T1000 (cell line): ENCODE measurements around the gene KLHL12.

Source experiments
- DNase-seq: peaks from one replicate; lab custom pipeline; 2025; ENCODE audit warnings: mixed read lengths; lab: John Stamatoyannopoulos, UW

Gene KLHL12

DNA sequence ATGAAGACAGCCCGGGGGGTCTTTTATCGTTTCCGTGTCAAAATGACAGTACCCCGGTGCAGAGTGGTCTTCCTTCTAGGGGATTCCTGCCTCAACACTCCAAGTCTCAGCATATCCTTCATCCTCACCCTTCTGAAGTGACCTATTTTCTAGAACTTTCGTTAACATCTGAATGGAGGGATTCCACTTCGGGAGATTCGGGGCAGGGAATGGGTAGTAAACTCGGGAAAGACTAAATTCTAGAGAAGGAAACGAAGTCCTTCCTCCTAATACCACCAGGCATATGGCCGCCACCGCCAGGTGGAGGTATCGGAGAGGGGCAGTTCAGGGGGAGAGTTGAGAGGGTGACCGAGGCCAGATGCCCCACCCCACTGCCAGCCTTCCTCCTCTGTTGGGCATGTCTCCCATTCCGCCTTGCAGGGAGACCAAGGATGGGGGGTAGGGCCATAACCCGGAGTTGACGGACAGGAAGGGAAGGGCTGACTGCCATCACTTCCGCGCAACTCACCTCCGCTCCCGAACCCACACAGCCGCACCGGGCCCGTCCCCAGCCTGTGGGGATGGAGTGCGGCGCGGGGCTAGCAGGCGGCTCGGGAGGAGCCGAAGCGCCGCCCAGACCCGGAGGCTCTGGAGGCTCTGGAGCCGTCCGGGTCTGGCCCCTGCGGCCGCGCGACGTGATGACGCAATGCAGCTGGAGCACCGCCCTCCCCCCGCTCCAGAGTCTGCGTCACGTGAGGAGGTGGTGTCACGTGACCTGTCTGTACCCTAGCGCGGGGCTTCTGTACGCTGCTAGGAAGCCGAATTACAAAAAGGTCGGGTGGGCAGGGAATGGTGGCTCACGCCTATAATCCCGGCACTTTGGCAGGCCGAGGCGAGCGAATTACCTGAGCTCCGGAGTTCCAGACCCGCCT is at the start of gene KLHL12:
KLHL12 (minus strand) TSS at position 654 of the 911 bp plus-strand sequence. CDS start 2,072 bp downstream, outside the sequence.
- peak; percentile 96 for DNase-seq

DNA sequence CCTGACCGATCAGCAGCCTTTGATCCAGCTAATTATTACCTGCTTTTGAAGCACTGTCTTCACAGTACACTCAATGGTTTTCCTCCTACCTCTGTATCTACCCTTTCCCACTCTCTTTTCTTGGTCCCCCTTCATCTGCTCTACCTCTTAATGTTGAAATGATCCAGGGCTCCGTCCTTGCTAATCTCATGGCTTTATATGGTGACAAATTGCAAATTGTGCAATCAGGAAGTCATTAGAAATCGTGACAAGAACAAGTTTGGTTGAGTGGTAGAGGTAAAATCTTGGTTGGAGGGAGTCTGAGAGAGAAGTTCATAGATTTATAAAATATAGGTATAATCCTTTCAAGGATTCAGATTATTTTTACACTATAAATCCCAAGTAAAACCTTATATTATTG is 49.6 kb upstream of the KLHL12 start:
- DNase-seq, result no peak

DNA sequence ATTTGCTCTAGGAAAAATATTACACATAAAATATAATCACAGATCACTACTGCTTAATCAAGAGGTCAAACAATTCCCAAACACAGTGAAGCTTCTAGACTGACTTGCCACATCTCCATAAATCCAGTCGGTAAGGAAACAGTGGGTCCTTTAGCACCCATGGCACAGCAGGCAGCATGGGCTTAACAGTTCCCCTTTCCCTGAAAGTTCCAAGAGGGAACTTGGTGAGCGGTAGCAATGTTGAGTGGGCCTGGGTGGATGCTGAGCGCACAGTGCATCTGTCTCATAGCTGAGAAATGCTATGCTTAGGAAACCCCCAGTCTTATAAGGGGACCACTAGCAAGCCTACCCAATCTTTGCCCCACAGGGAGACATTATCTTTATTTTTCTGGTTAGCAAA is 47.8 kb upstream of the KLHL12 start:
- no peak for DNase-seq

DNA sequence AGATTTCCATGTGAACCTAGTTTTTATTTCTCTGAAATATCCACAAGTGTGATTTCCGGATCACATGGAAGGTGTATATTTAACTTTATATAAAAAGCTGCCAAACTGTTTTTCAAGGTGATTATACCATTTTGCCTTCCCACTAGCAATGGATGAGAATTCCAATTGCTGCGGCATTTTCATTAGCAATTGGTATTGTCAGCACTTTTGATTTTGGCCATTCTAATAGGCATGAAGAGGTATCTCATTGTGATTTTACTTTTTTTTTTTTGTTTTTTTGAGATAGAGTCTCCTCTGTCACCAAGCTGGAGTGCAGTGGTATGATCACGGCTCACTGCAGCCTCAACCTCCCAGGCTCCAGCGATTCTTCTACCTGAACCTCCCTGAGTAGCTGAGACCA is 45.0 kb upstream of the KLHL12 start:
- no peak for DNase-seq

DNA sequence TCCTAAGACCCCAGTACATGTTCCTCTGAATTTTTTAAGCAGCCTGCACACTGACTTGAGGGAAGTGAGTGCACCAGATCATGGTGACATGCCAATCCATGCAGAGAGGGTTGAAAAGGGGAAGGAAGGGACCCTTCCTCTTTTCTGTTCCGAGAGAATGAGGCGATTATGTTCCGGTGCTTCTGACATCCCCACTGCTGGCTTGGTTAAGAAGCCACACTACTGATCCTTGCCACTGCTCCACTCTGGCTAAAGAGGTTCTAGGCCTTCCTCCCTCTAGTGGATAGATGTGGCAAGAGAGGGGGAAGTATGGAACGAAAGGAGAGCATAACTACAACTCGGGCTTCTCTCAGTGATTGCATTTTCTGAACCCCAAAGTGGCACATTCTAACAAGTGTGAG is 41.9 kb upstream of the KLHL12 start:
- no peak for DNase-seq

DNA sequence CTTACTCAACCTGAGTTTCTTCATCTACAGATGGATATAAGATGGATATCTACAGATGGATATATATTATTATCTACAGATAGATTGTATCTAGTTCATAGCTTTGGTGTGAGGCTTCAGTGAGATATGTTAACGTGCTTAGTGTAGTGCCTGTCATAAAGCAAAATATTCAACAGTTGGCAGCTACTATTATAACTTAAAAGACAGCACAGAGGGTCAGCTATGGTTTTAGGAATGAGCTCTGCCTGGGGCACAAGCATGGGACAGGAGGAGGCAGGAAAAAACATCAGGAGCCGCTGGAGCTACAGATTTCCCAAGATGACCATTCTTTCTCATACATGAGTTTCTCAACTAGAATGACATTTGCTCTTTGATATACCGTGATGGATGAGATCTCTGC is 41.3 kb upstream of the KLHL12 start:
- DNase-seq, result no peak

DNA sequence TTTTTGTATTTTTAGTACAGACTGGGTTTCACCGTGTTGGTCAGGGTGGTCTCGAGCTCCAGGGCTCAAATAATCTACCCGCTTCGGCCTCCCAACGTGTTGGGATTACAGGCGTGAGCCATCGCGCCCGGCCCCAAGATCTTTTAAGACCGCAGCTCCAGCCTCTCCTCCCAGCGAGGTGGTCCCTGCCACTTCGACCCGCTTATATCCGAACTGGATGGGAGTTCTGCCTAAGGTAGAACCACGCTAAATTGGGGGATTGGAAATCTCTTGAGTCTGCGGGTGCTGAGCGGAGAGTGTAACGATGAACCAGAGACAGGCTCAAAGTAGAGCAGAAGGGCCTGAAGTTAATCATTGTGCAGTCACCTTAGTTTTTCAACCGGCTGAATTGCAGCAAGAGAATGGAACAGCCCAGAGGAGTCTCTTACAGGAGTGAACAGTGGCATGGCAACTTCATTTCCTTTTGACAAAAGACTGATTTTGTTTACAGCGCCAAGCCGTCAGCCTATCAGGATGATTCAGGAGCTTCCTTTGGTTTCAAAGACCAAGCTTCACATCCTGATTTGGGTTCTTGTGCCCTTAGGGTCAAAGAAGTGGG is 40.7 kb upstream of the KLHL12 start:
- no peak for DNase-seq

DNA sequence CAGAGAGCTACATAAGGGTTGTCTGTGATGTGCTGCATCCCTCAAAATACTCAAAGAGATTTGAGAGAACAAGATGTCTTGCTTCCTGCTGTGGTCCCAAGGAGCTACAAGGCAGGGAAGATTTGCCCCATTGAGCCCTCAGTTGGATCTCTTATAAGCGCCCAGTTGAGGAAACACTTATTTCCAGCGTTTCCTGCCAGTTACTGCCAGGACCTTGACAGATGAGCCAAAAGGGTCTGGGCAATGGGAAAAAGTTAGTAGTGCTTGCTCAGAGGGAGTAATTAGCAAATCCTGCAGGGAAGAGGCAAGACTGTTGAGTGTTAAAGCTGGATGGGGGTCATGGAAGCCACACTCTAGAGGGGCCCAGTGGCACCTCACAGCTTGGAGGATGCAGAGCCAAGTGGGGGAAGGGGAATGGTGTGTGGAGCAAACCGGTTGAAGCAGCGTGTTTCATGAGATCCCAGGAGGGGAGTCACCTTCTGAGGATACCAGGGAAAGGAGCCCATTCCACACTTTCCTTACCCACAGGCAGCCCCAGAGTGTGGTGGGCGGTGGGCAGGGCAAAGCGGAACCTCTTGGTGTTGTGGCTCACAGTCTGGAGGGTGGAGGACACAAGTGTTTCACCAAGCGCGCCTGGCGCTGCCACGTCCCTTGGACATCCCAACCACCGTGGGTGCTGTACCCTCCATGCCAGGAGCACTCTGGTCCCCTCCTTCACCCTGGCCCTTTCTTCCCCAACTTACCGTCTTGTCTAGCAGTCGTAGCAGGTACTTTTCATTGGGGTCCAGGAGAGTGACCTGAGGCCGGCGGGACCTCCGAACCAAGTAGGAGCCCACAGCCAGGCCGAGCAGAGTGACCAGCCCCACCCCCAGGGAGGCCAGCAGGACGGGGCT is 39.2 kb upstream of the KLHL12 start:
- no peak for DNase-seq

DNA sequence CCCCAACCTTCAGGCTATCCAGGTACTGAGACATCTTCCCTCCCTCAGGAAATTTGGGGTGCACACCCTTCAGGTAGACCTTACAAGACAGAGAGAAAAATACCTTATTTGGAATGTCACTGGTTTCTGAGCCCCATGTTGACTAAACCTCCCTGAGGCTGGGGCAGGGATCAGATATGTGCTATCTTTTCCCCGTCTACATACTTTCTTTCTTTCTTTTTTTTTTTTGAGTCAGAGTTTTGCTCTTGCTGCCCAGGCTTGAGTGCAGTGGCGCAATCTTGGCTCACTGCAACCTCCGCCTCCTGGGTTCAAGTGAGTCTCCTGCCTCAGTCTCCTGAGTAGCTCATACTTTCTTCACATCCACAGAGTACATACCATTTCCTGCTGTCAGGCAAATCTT is 38.4 kb upstream of the KLHL12 start:
- DNase-seq, result no peak

DNA sequence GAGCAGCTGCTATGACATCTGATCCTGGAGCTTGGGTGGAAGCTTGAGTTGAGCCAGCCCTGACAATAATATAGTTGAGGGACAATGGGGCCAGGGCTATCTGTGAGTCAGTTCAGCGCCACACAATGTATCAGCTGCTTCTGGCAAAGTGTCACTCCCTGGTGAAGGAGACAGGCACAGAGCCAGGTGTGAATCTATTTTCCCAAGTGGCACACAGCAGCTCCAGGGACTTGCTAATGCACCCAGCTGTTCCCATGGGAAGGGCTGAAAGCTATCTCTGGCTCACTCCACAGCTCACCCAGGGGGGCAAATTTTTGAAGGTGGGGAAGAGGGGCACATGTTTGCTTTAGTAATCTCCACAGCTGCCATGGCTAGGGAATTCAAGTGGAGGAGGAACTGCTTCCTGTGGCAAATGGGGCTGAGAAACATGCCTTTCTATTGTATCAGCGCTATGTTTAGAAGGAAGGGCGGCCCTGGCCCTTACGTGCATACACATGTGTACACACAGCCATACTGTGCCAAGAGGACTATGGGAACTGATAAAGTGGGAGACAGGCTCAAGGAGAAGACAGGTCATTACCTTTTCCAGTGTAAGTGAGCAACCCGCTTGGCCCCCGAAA is 37.9 kb upstream of the KLHL12 start:
- DNase-seq, result no peak

DNA sequence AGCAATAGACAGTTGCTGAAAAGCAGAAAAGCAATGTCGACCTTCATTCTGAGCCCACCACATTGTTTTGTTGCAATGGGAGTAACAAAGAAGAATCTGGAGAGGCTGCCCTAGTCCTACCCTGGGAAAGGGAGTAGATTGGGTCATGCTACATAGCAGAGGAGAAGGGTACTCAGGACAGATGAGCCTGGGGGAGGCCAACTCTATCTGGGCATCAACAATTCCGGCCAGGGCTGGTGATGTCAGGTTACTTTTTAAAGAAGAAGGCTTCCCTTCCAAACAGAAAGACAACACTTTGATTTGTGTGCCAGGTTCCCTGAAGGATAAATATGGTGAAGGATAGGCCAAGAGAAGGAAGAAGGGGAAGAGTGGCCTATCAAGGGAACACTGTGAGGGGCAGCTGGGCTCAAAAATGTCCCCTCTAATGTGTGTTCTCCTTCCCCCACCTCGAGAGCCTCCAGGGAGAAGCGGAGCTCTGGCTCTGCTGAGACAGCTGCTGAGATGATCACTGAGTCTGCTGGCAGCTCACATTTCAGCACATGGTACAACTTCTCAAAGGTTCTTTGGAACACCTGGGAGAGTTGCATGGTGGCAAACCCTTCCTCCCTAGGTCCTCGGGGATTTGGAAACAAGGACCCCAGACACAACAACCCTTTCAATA is 34.3 kb upstream of the KLHL12 start:
- no peak for DNase-seq

DNA sequence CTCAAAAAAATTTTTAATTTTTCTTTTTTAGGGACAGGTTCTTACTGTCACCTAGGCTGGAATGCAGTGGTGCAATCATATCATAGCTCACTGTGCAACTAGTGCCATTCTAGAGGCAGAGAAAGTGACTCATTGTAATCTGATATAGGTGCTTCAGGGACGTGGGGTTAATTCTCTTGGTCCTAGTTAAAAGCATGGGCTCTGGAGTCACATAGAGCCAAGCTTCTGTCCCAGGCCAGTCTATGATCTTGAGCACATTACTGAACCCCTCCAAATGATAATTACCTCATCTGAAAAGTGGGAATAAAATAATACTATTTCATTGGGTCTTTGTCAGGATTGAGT is 32.2 kb upstream of the KLHL12 start:
- no peak for DNase-seq

DNA sequence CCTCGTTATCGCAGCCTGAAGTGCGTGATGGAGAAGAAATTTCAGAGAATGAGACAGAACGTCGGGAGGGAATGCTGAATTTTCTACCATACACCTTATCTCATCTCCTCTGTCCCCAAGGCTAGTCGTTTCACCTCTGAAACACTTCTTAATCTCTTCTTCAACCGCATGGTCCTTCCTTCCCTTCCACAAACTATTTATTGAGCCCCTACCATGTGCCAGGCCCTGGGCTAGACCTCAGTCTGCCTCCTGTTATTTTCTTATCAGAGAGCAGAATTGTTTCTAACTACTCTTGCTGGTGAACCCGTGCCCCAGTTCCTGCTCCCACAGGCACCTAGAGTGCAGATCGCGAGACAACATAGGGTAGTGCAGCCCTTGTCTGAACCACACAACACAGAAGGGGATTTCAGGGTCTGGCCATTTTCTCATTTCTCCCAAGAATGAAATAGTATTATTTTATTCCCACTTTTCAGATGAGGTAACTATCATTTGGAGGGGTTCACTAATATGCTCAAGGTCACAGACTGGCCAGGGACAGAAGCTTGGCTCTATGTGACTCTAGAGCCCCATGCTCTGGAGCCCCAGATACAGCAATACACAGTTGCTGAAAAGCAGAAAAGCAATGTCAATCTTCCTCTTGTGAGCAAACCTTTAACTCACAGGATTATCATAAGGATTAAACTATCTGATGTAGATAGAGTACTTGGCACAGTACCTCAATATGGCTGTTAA is 31.7 kb upstream of the KLHL12 start:
- no peak for DNase-seq

DNA sequence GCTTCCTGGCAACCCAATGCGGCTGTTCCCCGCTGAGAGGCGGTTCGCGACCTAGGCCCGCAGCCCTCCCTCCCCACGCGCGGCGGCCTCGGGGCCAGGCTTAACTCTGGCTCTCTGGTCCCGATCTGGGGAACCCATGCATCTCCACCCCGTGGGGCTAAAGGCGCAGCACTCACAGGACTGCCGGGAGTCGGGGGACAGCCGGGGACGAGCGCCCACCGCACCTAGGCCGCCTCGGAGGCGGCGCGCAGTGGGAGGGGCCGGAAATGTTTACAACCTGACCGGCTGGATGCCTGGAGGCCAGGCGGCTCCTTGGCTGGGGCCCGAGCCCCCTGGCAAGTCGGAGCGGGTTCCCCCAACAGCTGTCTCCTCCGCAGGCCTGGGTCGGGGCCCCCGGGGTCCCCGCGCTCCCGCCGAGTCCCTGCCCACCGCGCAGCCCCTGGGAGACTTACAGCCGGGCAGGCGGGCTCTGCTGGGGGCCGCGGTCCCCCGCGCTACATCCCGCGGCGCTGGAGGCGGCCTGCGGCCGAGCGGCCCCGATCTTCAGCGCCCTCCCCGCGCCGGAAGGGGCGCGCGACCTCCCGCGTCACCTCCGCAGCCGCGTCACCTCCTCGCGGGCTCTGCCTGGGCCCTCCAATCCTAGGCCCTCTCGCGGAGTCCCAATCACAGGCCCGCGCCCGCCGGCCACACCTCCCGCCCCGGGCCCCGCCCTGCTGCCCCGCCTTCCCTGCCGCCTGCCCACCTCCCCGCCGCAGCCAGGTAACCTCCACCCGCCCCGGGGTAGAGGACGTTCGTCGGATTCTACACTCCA is 30.9 kb upstream of the KLHL12 start, which contains the start of gene ADIPOR1:
ADIPOR1 (minus strand) TSS at position 580 of the 811 bp plus-strand sequence. CDS start 7,242 bp downstream, outside the sequence.
- DNase-seq, result peak; percentile 70

DNA sequence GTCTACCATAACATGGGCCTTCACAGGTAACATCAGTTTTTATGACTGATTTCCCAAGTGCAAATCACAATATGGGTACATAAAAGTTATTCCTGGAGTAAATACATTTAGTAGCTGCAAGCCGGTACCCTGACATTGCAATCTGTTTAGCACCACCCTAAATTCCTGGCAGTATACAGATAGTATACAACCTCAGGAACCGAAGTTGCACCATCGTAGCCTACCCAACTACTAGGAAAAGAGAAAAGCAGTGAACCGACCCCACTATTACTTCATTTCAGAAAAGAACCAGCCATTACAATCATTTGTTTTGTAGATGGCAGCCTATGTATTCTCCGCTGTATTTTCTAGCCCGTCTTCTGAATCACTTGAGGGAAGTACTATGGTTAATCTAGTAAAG is 29.9 kb upstream of the KLHL12 start:
- DNase-seq, result no peak

DNA sequence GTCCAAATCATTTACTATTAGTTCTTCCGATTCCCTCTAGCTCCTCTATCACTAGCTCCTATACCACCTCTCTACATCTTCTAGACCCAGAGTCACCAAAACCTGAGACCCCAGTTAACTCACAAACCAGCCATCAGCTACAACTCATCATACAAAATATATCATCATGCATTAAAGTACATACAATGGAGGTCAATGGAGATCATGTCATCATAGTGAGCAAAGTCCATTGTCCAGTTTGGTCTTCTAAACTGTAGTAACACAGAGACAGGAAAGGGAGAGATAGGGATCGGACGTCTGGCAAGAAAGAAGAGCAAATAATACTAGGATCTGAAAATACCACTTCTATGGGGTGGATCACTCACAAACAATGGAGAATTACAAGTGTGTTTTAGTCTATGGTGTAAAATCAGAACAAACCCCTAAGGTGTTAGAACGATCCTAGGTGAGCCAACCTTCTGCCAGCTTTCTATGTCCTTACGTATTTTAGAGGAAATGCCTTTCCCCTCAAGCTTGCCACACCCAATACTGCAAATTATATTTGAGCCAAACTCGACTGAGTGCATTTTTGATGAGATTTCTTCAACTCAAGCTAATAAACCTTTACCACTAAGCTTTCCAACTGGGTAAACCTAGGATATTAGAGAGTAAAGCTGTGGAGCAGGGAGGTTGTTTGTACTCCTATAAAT is 27.2 kb upstream of the KLHL12 start:
- no peak for DNase-seq

DNA sequence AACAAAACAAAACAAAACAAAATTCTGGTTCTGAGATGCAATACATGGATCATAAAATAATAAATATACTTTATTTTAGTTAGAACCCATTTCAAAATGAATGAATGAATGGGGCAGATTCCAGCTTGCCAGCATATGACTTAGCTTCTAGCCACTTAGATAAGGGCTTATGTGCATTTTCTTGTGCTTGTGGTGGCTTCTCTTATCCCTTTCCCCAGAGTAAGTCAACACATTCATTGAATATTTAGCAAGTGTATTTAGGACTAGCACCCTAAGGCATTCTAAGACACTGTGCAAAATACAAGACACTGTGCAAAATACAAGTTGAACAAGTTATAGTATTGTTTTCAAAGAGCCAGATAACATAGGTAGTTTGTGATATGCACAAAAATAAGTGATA is 26.4 kb upstream of the KLHL12 start:
- no peak for DNase-seq

DNA sequence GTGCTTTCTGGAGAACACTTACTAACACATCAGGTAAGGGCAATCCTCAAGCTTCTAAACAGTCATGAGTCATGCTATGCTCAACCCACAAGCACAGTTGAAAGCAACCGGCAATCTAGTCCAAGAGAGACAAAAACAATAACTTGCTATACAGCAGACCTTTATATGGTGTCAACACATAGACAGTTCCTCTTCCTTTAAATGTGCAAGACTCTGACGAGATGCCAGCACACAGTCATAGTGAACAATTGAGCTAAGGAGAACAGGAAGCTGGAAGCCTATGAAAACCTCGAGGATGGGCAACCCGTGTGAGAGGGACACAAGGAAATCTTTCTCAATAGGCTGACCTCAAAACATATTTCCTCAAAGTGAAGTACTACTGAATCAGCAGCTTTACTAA is 25.8 kb upstream of the KLHL12 start:
- DNase-seq, result no peak

DNA sequence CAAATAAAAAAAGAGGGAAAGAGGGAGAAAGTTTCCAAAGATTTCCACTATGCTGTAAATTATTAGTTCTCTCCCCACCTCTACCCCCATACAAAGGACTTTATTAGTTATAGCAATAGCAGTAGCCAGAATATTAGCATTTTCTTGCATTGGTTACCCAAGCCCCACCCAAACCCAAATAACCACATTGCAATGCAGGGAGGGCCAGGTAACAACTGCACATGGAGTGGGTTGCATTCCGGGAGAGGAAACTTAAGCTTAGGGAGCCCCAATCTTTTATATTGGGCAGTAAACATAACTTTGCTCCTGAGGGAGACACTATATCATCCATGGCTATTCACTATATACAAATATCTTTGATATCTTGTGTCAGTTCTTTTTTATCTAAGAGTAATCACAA is 25.1 kb upstream of the KLHL12 start:
- no peak for DNase-seq
